Lower leg skin (tissue), 3 donors: ENCODE measurements around the gene JPH4.

ENCODE experiments used
- CTCF ChIP-seq, 3 donors: fragments of 450-650 bp; IDR thresholded peaks; one replicate each; pipeline ENCODE4 v1.5.1; 2016; ENCODE audit warnings: antibody characterized with exemption in 3 of 3, mild to moderate bottlenecking in 3 of 3, moderate library complexity in 2 of 3
- POLR2A ChIP-seq, 2 donors: fragments of 450-650 bp; IDR thresholded peaks; one replicate each; pipeline ENCODE4 v1.6.1; 2016 to 2017; ENCODE audit warnings: antibody characterized with exemption in 2 of 2, mild to moderate bottlenecking in 1 of 2, moderate library complexity in 1 of 2

- TF ChIP-seq CTCF (IDR thresholded peaks at IDR 0.05) (no peak), POLR2A (IDR thresholded peaks at IDR 0.05) (no peak)
These were observed 20.6 kb downstream of the JPH4 start for GRCh38 chr14:23557946-23558345.
